T-helper 2 cell (primary cell): ENCODE results near the gene IVNS1ABP.
A peak's percentile ranks its signal among the peaks of the same experiment; 100 is the strongest.
"Not testable (repeated sequence)": the region's sequence is repeated elsewhere in the genome, so short reads cannot be mapped to it uniquely, and the experiment has no call there.

Source experiments
- DNase-seq, 5 experiments: peaks; one replicate each; pipeline versions ENCODE4 v3.0.0 to v3.0.0-alpha.2; 2012 to 2022

Gene IVNS1ABP

GRCh38 chr1:185328255-185328654 is 11.2 kb upstream of the IVNS1ABP start:
- no peak for DNase-seq

- no peak for DNase-seq
These were observed 8.4 kb upstream of the IVNS1ABP start for GRCh38 chr1:185325413-185325812.

GRCh38 chr1:185324118-185324517 is 7.1 kb upstream of the IVNS1ABP start:
- DNase-seq = no peak

- DNase-seq = no peak
These were observed 5.6 kb upstream of the IVNS1ABP start for GRCh38 chr1:185322636-185323035.

GRCh38 chr1:185321653-185322221 is 4.7 kb upstream of the IVNS1ABP start:
- DNase-seq = not testable (repeated sequence)

- DNase-seq = not testable (repeated sequence)
These were observed 4.1 kb upstream of the IVNS1ABP start for GRCh38 chr1:185321104-185321503.

GRCh38 chr1:185319139-185319475 is 2.1 kb upstream of the IVNS1ABP start:
- DNase-seq = no peak

GRCh38 chr1:185318431-185319138 is 1.5 kb upstream of the IVNS1ABP start:
- no peak for DNase-seq

GRCh38 chr1:185317886-185318310 is 855 bp upstream of the IVNS1ABP start:
- DNase-seq = peak in 4 of 5 experiments; percentile 17 to 93 (median 52)

GRCh38 chr1:185316163-185317033 is 645 bp downstream of the IVNS1ABP start:
- DNase-seq = peak; percentile 77 to 93 (median 88)

GRCh38 chr1:185315445-185316071 is 1.5 kb downstream of the IVNS1ABP start:
- DNase-seq = peak in 2 of 5 experiments; percentile 6 to 38

- DNase-seq = no peak
These were observed 2.6 kb downstream of the IVNS1ABP start for GRCh38 chr1:185314411-185314810.

- DNase-seq = no peak
These were observed 4.5 kb downstream of the IVNS1ABP start for GRCh38 chr1:185312361-185313138.

- DNase-seq = no peak
These were observed 5.3 kb downstream of the IVNS1ABP start for GRCh38 chr1:185311589-185312225.

- DNase-seq = no peak
These were observed 7.5 kb downstream of the IVNS1ABP start for GRCh38 chr1:185309566-185309965.

- no peak for DNase-seq
These were observed 8.9 kb downstream of the IVNS1ABP start for GRCh38 chr1:185308126-185308525.

GRCh38 chr1:185305419-185305818 is 11.6 kb downstream of the IVNS1ABP start:
- DNase-seq = no peak

GRCh38 chr1:185300152-185300551 is 16.9 kb downstream of the IVNS1ABP start:
- no peak for DNase-seq

- no peak for DNase-seq
These were observed 19.1 kb downstream of the IVNS1ABP start for GRCh38 chr1:185297982-185298381.

- no peak for DNase-seq
These were observed 22.0 kb downstream of the IVNS1ABP start for GRCh38 chr1:185295091-185295490.

GRCh38 chr1:185293967-185294542 is 23.0 kb downstream of the IVNS1ABP start:
- no peak for DNase-seq
